HEK293T (cell line): ENCODE results near the gene NCMAP.

ENCODE experiments used
- BHLHE40 ChIP-seq: fragments of 450-650 bp; IDR thresholded peaks from 2 replicates; pipeline ENCODE4 v1.6.1; 2016; ENCODE audit warnings: mild to moderate bottlenecking, moderate library complexity, borderline replicate concordance
- ELF4 ChIP-seq: fragments of 450-650 bp; IDR thresholded peaks from 2 replicates; pipeline ENCODE4 v1.6.1; 2017; ENCODE audit warnings: antibody characterized with exemption
- FOXA1 ChIP-seq: fragments of 450-650 bp; IDR thresholded peaks from 2 replicates; pipeline ENCODE4 v1.6.1; 2016; ENCODE audit warnings: mild to moderate bottlenecking
- FOXK2 ChIP-seq: fragments of 450-650 bp; IDR thresholded peaks from 2 replicates; pipeline ENCODE4 v1.6.1; 2016; ENCODE audit warnings: mild to moderate bottlenecking
- FOXM1 ChIP-seq: fragments of 450-650 bp; IDR thresholded peaks from 2 replicates; pipeline ENCODE4 v1.6.1; 2017; ENCODE audit warnings: mild to moderate bottlenecking, borderline replicate concordance
- L3MBTL2 ChIP-seq: fragments of 450-650 bp; conservative IDR thresholded peaks from 2 replicates; pipeline ENCODE4 v1.6.1; 2016; ENCODE audit warnings: mild to moderate bottlenecking
- LEF1 ChIP-seq: fragments of 450-650 bp; IDR thresholded peaks from 2 replicates; pipeline ENCODE4 v1.6.1; 2017; ENCODE audit warnings: mild to moderate bottlenecking, borderline replicate concordance
- NFRKB ChIP-seq: fragments of 450-650 bp; IDR thresholded peaks from 2 replicates; pipeline ENCODE4 v1.6.1; 2016; ENCODE audit warnings: mild to moderate bottlenecking, moderate library complexity
- PKNOX1 ChIP-seq: fragments of 450-650 bp; IDR thresholded peaks from 2 replicates; pipeline ENCODE4 v1.6.1; 2016
- SP1 ChIP-seq: fragments of 450-650 bp; IDR thresholded peaks from 2 replicates; pipeline ENCODE4 v1.6.1; 2017
- SUZ12 ChIP-seq: fragments of 450-650 bp; IDR thresholded peaks from 2 replicates; pipeline ENCODE4 v1.6.1; 2016; ENCODE audit warnings: mild to moderate bottlenecking
- ZNF384 ChIP-seq: fragments of 450-650 bp; IDR thresholded peaks from 2 replicates; pipeline ENCODE4 v1.6.1; 2016

GRCh38 chr1:24639881-24640280, 84.0 kb downstream of the NCMAP start:
- TF ChIP-seq ZNF384 (no peak), FOXA1 (no peak), NFRKB (no peak), BHLHE40 (no peak), ELF4 (no peak), FOXK2 (no peak), PKNOX1 (no peak), LEF1 (no peak), L3MBTL2 (no peak), FOXM1 (no peak), SUZ12 (no peak), SP1 (no peak)
